ENCODE measurements around the gene SORT1. TPM values are rescaled to one million over a fixed set of nuclear protein-coding genes. Genes with fewer than 3 reads are reported as not detected.
A peak's percentile ranks its signal among the peaks of the same experiment; 100 is the strongest.

The SORT1 gene
- polyA plus RNA-seq, 3 donors = 21.3 to 41.1 (median 35.3) TPM

- Mint-ChIP-seq H3K27me3 (ENCODE audit: low read depth in 3 of 3) (no peaks in the 10 kb centered on the region), H3K27ac (peak overlapping the region in 1 of 7 donors; percentile 56), H3K9me3 (no peaks in the 10 kb centered on the region), H3K4me3 (no peak overlapping the region), H3K4me1 (peaks cover 58% of the 10 kb centered on the region), H3K36me3 (peaks cover 9 to 20% of the 10 kb centered on the region in 2 donors)
- H3K9me3 ChIP-seq (replicated peaks in 1 of 2; ENCODE audit: control insufficient read depth in 1 of 2, insufficient read depth in 1 of 2, low read length in 2 of 2) = no peaks in the 10 kb centered on the region
- H3K4me1 ChIP-seq (ENCODE audit: control insufficient read depth in 1 of 2, insufficient read depth in 2 of 2, low read length in 2 of 2) = peaks cover 28 to 39% of the 10 kb centered on the region in 2 donors
- peaks cover 99% of the 10 kb centered on the region for H3K79me2 ChIP-seq (ENCODE audit: insufficient read depth, low read length)
- H3K27ac ChIP-seq (ENCODE audit: low read depth in 1 of 2, low read length in 2 of 2) = no peak overlapping the region
- TF ChIP-seq, protein P1, sequence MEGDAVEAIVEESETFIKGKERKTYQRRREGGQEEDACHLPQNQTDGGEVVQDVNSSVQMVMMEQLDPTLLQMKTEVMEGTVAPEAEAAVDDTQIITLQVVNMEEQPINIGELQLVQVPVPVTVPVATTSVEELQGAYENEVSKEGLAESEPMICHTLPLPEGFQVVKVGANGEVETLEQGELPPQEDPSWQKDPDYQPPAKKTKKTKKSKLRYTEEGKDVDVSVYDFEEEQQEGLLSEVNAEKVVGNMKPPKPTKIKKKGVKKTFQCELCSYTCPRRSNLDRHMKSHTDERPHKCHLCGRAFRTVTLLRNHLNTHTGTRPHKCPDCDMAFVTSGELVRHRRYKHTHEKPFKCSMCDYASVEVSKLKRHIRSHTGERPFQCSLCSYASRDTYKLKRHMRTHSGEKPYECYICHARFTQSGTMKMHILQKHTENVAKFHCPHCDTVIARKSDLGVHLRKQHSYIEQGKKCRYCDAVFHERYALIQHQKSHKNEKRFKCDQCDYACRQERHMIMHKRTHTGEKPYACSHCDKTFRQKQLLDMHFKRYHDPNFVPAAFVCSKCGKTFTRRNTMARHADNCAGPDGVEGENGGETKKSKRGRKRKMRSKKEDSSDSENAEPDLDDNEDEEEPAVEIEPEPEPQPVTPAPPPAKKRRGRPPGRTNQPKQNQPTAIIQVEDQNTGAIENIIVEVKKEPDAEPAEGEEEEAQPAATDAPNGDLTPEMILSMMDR (IDR thresholded peaks at IDR 0.05) = no peak
- WGBS (ENCODE audit: insufficient coverage) = no CpG with 5 or more reads among the region's 2 CpGs
- H3K9ac ChIP-seq (ENCODE audit: insufficient read depth, low read length, poor library complexity, severe bottlenecking) = no peak overlapping the region
- no peak for DNase-seq
- peaks cover 82% of the 10 kb centered on the region for H4K20me1 ChIP-seq (ENCODE audit: insufficient read depth, low read length)
- H3K4me2 ChIP-seq (replicated peaks; ENCODE audit: extremely low read depth, low read length, poor library complexity, severe bottlenecking) = no peak overlapping the region
- intact Hi-C loops (cut with micrococcal nuclease) = no loop called here
- H3K4me3 ChIP-seq (replicated peaks in 1 of 3; ENCODE audit: low read depth in 2 of 3, low read length in 3 of 3) = no peak overlapping the region
- no peaks in the 10 kb centered on the region for H3K36me3 ChIP-seq (replicated peaks in 1 of 2; ENCODE audit: control insufficient read depth in 1 of 2, insufficient read depth in 2 of 2, low read length in 2 of 2)
- no peaks in the 10 kb centered on the region for H3K27me3 ChIP-seq (ENCODE audit: control insufficient read depth in 2 of 2, insufficient read depth in 2 of 2, low read length in 2 of 2)
- H2AFZ ChIP-seq (ENCODE audit: insufficient read depth, low read depth, low read length, poor library complexity, severe bottlenecking) = no peak overlapping the region
Observed at GRCh38 chr1:109385417-109385816, 12.3 kb downstream of the SORT1 start.

DNA sequence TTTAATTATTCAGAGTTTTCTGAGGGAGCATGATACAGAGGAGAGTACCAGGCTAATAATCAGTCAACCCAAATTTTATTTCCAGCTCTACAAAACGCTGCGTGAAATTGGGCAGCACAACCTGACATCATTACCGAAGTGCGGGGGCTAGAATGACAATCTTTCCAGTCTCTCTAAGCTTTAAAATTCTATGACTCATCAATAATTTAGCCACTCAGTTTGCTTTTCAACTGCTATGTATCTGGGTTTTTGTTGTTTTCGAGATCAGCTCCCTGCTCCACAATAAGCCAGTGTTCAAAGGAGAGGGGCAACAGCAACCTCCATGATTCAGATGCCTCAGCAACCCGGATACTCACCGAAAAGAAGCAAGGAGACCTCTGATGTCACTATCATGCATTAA is 13.9 kb downstream of the SORT1 start:
- H3K36me3 Mint-ChIP-seq = peaks cover 10 to 19% of the 10 kb centered on the region in 2 donors
- DNase-seq = no peak
- no peak overlapping the region for H2AFZ ChIP-seq (ENCODE audit: insufficient read depth, low read depth, low read length, poor library complexity, severe bottlenecking)
- 93% methylated on average over 3 of the region's 7 CpGs for WGBS (ENCODE audit: insufficient coverage)
- no peak overlapping the region for H3K9ac ChIP-seq (ENCODE audit: insufficient read depth, low read length, poor library complexity, severe bottlenecking)
- intact Hi-C loops (cut with micrococcal nuclease) = no loop called here
- no peaks in the 10 kb centered on the region for H3K9me3 Mint-ChIP-seq
- H3K4me1 ChIP-seq (ENCODE audit: control insufficient read depth in 1 of 2, insufficient read depth in 2 of 2, low read length in 2 of 2) = peaks cover 12 to 23% of the 10 kb centered on the region in 2 donors
- H3K9me3 ChIP-seq (replicated peaks in 1 of 2; ENCODE audit: control insufficient read depth in 1 of 2, insufficient read depth in 1 of 2, low read length in 2 of 2) = no peaks in the 10 kb centered on the region
- no peak overlapping the region for H3K4me3 ChIP-seq (replicated peaks in 1 of 3; ENCODE audit: low read depth in 2 of 3, low read length in 3 of 3)
- no peak overlapping the region for H3K27ac ChIP-seq (ENCODE audit: low read depth in 1 of 2, low read length in 2 of 2)
- TF ChIP-seq, protein P1 (IDR thresholded peaks at IDR 0.05) = no peak
- no peaks in the 10 kb centered on the region for H3K27me3 ChIP-seq (ENCODE audit: control insufficient read depth in 2 of 2, insufficient read depth in 2 of 2, low read length in 2 of 2)
- no peak overlapping the region for H3K4me2 ChIP-seq (replicated peaks; ENCODE audit: extremely low read depth, low read length, poor library complexity, severe bottlenecking)
- H4K20me1 ChIP-seq (ENCODE audit: insufficient read depth, low read length) = peaks cover 92% of the 10 kb centered on the region
- peak overlapping the region in 2 of 7 donors; percentile 32 to 63 for H3K27ac Mint-ChIP-seq
- H3K4me1 Mint-ChIP-seq = peaks cover 43% of the 10 kb centered on the region
- peaks cover 100% of the 10 kb centered on the region for H3K79me2 ChIP-seq (ENCODE audit: insufficient read depth, low read length)
- H3K36me3 ChIP-seq (replicated peaks in 1 of 2; ENCODE audit: control insufficient read depth in 1 of 2, insufficient read depth in 2 of 2, low read length in 2 of 2) = no peaks in the 10 kb centered on the region
- no peak overlapping the region for H3K4me3 Mint-ChIP-seq
- H3K27me3 Mint-ChIP-seq (ENCODE audit: low read depth in 3 of 3) = no peaks in the 10 kb centered on the region
